ENCODE measurements around the gene P2RY2.

The P2RY2 gene

DNA sequence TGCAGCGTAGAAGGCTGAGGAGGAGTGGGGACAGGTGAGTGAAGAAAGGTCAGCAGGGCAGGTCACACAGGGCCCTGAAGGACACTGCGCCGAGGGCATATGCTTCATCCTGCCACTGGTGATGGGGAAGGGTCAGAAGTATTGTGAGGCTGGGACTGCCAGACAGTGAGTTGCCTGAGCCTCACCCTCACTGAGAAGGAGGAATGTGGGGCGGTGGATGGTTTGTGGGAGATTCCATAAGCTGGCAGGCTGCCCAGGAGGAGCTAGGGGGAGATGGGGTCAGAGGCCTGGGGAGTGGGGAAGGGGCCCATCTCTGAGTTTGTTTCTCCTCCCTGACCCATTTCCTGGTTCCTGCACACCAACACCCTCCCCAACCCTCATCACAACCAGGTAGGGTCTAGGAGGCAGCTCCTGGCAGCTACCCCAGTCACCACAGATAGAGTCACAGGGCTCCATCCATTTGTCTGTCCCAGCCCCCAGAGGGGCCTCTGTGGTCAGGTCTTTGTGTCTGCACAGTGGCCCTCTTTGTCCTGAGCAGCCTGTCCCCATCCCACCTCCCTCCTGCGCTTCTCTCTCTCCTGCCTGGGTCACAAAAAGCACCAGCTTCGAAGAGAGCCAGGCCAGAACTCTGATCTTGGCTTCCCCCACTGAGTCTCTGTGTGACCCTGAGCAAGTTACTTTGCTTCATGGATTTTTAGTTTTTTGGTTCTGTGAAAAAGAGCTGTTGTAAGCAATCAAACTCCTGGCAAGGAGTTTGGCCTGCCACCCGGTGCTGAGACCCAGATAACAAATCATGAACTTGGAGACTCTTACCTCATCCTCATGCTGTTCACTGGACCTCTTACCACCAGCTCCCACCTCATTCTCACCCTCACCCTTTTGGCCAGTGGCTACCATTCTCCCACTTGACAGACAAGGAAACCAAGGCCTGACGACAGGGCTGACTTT, 4.6 kb upstream of the P2RY2 start:
- H3K4me1 ChIP-seq (ENCODE audit: low read length): peaks cover 16% of the 10 kb centered on the region
- H2AFZ ChIP-seq (ENCODE audit: low read depth, low read length): no peak overlapping the region
- H3K36me3 ChIP-seq (replicated peaks; ENCODE audit: low read depth, low read length): no peaks in the 10 kb centered on the region
- TF ChIP-seq, protein P1, sequence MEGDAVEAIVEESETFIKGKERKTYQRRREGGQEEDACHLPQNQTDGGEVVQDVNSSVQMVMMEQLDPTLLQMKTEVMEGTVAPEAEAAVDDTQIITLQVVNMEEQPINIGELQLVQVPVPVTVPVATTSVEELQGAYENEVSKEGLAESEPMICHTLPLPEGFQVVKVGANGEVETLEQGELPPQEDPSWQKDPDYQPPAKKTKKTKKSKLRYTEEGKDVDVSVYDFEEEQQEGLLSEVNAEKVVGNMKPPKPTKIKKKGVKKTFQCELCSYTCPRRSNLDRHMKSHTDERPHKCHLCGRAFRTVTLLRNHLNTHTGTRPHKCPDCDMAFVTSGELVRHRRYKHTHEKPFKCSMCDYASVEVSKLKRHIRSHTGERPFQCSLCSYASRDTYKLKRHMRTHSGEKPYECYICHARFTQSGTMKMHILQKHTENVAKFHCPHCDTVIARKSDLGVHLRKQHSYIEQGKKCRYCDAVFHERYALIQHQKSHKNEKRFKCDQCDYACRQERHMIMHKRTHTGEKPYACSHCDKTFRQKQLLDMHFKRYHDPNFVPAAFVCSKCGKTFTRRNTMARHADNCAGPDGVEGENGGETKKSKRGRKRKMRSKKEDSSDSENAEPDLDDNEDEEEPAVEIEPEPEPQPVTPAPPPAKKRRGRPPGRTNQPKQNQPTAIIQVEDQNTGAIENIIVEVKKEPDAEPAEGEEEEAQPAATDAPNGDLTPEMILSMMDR (IDR thresholded peaks at IDR 0.05; ENCODE audit: low read depth, low read length): no peak
- no peak for TF ChIP-seq EZH2phosphoT487 (IDR thresholded peaks at IDR 0.05; ENCODE audit: low read depth)
- no peak overlapping the region for H3K9ac ChIP-seq (ENCODE audit: low read length)
- H3K27ac ChIP-seq (ENCODE audit: low read length): no peak overlapping the region
- H4K20me1 ChIP-seq (ENCODE audit: insufficient read depth, low read length): no peaks in the 10 kb centered on the region
- H3K4me3 ChIP-seq (ENCODE audit: low read length): no peak overlapping the region
- H3K9me3 ChIP-seq (ENCODE audit: insufficient read depth, low read length): no peaks in the 10 kb centered on the region
- H3K27me3 ChIP-seq (ENCODE audit: low read depth, low read length): no peaks in the 10 kb centered on the region; the same call in 1 of the 2 replicates
- H3K79me2 ChIP-seq (ENCODE audit: low read length): no peaks in the 10 kb centered on the region
- no peak overlapping the region for H3K4me2 ChIP-seq (ENCODE audit: low read length)

DNA sequence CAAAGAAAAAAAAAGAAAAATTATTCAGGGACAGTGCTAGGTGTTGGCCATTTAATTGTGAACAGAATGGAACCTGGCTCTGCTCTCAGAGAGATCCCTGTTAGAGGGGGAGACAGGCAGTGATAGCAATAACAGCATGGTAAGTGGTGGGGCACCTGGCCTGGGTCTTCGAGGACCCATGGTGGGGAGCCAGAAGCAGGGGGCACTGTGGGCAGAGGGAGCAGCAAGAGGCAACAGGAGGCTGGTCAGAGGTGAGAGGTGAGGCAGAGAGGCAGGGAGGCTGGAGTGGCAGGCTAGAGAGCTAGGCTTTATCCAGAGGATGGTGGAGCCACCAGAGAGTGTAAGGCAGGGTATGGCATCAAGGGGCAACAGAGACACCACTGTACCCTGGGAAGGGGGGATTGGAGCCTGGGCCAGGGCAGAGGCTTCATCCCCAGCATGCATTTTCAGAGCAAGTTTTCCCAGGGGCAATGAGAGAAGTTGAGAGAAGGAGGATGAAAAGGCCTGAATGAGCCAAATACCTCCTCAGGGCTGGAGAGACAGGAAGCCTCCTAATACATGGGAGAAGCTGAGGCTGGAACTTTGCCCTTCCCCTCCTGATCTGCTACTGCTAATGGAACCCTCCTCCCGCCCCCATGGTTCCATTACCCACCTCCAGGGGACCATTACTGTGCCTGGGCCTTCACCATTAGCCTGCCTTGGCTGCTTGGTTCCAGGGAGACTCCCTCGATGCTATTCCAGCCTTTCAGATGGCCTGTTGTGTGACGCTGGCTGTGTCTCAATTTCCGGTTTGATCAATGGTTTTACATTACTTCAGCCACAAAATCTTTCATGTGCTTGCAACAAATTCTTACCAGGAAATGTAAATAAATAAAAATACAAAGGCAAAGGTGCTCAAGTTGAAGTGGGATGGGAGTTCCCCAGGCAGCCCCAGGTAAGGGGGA, 2.6 kb upstream of the P2RY2 start:
- H3K79me2 ChIP-seq (ENCODE audit: low read length): no peaks in the 10 kb centered on the region
- H3K27me3 ChIP-seq (ENCODE audit: low read depth, low read length): no peaks in the 10 kb centered on the region
- H3K27ac ChIP-seq (ENCODE audit: low read length): no peak overlapping the region
- no peaks in the 10 kb centered on the region for H4K20me1 ChIP-seq (ENCODE audit: insufficient read depth, low read length)
- H3K9me3 ChIP-seq (ENCODE audit: insufficient read depth, low read length): no peaks in the 10 kb centered on the region
- no peak overlapping the region for H3K4me3 ChIP-seq (ENCODE audit: low read length)
- H3K4me1 ChIP-seq (ENCODE audit: low read length): peaks cover 16% of the 10 kb centered on the region
- no peak overlapping the region for H2AFZ ChIP-seq (ENCODE audit: low read depth, low read length)
- H3K9ac ChIP-seq (ENCODE audit: low read length): no peak overlapping the region
- TF ChIP-seq, protein P1 (IDR thresholded peaks at IDR 0.05; ENCODE audit: low read depth, low read length): no peak
- no peak for TF ChIP-seq EZH2phosphoT487 (IDR thresholded peaks at IDR 0.05; ENCODE audit: low read depth)
- no peak overlapping the region for H3K4me2 ChIP-seq (ENCODE audit: low read length)
- no peaks in the 10 kb centered on the region for H3K36me3 ChIP-seq (replicated peaks; ENCODE audit: low read depth, low read length)

DNA sequence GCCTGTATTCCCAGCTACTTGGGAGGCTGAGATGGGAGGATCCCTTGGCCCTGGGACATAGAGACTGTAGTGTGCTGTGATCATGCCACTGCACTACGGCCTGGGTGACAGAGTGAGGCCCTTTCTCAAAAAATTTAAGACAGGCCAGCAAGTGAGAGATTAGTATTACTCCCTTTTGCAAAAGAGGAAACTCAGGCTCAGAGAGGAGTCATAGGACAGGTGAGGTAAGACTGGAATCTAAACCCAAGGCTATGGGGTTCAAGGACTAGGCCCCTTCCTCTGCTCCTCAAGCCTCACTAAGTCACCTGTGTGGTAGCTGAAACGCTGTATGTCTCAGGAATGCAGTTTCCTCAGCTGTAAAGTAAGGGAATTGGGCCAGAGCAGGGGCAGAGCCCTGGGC, 1.6 kb upstream of the P2RY2 start:
- Histone ChIP-seq H3K79me2 (ENCODE audit: low read length) (no peaks in the 10 kb centered on the region), H3K27me3 (ENCODE audit: low read depth, low read length) (no peaks in the 10 kb centered on the region), H3K4me3 (ENCODE audit: low read length) (no peak overlapping the region), H4K20me1 (ENCODE audit: insufficient read depth, low read length) (no peaks in the 10 kb centered on the region), H3K4me1 (ENCODE audit: low read length) (peaks cover 16% of the 10 kb centered on the region), H3K36me3 (replicated peaks; ENCODE audit: low read depth, low read length) (no peaks in the 10 kb centered on the region), H3K27ac (ENCODE audit: low read length) (no peak overlapping the region), H3K9ac (ENCODE audit: low read length) (no peak overlapping the region), H3K9me3 (ENCODE audit: insufficient read depth, low read length) (no peaks in the 10 kb centered on the region), H2AFZ (ENCODE audit: low read depth, low read length) (no peak overlapping the region), H3K4me2 (ENCODE audit: low read length) (no peak overlapping the region)
- no peak for TF ChIP-seq EZH2phosphoT487 (IDR thresholded peaks at IDR 0.05; ENCODE audit: low read depth)
- TF ChIP-seq, protein P1 (IDR thresholded peaks at IDR 0.05; ENCODE audit: low read depth, low read length): no peak
